ENCODE measurements around the gene EFNA1.
"Not testable (repeated sequence)": the region's sequence is repeated elsewhere in the genome, so short reads cannot be mapped to it uniquely, and the experiment has no call there.

The EFNA1 gene

GRCh38 chr1:155145491-155145890 lies 17.8 kb downstream of the EFNA1 start:
- no peak for DNase-seq (ENCODE audit: low read depth)

- DNase-seq (ENCODE audit: low read depth): not testable (repeated sequence)
Observed at GRCh38 chr1:155155996-155156643, 28.4 kb downstream of the EFNA1 start.

- no peak for DNase-seq (ENCODE audit: low read depth)
Observed at GRCh38 chr1:155158991-155159390, 31.3 kb downstream of the EFNA1 start.

DNA sequence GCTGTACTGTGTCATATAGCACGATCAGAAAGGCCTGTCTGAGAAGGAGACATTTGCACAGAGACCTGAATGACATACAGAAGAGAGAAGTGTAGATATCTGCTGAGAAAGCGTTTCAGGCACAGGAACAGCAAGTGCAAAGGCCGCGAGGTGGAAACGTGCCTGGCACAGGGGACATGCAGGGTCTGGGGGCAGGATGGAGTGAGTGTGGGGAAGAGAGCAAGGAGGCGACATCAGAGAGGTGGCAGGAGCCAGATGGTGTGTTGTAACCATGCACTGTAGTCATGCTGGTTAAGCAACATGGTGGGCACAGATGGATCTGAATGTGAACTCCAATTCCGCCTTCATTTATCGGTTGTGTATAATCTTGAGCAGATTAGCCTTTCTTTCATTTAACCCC lies 32.5 kb downstream of the EFNA1 start:
- no peak for DNase-seq (ENCODE audit: low read depth)

GRCh38 chr1:155162631-155163030 lies 35.0 kb downstream of the EFNA1 start:
- not testable (repeated sequence) for DNase-seq (ENCODE audit: low read depth)

DNA sequence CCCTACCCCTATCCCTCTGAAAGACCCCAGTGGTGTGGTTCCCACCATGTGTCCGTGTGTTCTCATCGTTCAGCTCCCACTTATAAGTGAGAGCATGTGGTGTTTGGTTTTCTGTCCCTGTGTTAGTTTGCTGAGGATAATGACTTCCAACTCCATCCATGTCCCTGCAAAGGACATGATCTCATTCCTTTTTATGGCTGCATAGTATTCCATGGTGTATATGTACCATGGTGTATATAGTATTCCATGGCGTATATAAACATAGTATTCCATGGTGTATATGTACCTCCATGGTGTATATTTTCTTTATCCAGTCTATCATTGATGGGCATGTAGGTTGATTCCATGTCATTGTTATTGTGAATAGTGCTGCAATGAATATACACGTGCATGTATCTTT lies 36.1 kb downstream of the EFNA1 start:
- DNase-seq (ENCODE audit: low read depth): not testable (repeated sequence)

GRCh38 chr1:155164625-155165024 lies 36.9 kb downstream of the EFNA1 start:
- DNase-seq (ENCODE audit: low read depth): not testable (repeated sequence)

DNA sequence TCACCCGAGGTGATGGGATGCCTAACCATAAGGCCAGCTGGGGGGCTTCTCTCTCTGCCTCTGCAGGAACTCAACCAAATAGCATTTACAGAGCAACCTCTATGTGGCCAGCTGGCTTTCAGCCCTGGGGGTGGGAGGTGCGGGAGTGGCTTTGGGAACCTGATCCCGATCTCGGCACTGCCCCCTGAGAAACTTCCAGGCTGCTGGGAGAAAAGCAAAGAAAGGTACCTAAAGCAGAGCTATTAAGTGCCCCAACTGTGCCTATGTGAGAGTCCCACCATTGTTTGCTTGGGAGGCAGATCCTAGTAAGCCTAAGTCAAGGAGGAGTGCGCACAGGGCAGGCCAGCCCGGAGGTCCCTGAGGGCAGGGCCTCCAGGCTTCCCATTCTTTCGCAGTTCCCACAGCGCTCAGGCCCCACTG lies 38.4 kb downstream of the EFNA1 start:
- no peak for DNase-seq (ENCODE audit: low read depth)

- DNase-seq (ENCODE audit: low read depth): no peak
Observed at GRCh38 chr1:155166471-155167165, 38.9 kb downstream of the EFNA1 start.

- peak; percentile 60 for DNase-seq (ENCODE audit: low read depth)
Observed at GRCh38 chr1:155167166-155168104, 39.8 kb downstream of the EFNA1 start.

- not testable (repeated sequence) for DNase-seq (ENCODE audit: low read depth)
Observed at GRCh38 chr1:155168105-155168445, 40.4 kb downstream of the EFNA1 start.

- DNase-seq (ENCODE audit: low read depth): no peak
Observed at GRCh38 chr1:155168456-155169210, 41.0 kb downstream of the EFNA1 start.

DNA sequence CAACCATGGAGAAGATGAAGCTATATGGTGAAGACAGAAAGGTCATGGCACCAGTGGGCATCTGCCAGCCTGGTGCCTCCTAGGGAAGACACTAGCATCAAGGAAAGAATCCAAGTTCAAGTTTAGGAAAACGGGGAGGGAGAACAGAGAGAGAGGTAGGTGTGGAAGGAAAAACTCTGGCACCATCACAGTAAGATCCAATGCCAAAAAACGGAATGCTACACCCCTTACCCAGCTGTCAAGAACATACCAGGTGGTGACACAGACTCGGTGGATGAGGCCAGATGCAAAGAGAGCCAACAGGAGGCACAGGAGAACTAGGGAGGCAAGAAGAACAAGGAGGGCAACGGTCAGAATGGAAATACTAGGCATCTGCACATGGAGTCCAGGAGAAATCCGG lies 41.9 kb downstream of the EFNA1 start:
- DNase-seq (ENCODE audit: low read depth): no peak

DNA sequence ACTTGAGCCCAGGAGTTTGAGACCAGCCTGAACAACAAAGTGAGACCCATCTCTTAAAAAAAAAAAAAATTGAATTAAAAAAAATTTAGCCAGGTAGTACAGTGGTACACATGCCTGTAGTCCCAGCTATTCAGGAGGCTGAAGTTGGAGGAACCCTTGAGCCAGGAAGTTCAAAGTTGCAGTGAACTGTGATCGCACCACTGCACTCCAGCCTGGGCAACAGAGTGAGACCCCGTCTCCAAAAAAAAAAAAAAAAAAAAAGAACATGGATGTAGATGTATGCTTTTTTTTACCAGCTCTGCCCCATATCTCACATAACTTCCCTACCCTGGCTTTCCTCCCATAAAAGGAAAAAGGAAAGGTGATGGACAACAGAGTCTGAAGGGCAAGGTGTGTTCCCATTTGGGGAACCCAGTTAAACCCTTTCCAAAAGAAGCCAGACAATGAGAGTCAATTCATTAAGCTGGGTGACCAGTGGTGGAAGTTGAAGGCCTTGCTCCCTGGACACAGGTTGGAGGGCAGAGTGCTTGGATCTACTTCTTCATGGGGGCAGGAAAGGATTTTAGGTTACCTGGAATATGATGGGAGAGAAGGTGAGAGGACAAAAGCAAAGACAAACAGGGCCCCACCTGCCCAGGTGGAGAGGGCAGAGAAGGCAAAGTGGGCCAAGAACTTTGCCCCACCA lies 42.6 kb downstream of the EFNA1 start:
- DNase-seq (ENCODE audit: low read depth): no peak

- DNase-seq (ENCODE audit: low read depth): no peak
Observed at GRCh38 chr1:155170806-155171205, 43.1 kb downstream of the EFNA1 start.

DNA sequence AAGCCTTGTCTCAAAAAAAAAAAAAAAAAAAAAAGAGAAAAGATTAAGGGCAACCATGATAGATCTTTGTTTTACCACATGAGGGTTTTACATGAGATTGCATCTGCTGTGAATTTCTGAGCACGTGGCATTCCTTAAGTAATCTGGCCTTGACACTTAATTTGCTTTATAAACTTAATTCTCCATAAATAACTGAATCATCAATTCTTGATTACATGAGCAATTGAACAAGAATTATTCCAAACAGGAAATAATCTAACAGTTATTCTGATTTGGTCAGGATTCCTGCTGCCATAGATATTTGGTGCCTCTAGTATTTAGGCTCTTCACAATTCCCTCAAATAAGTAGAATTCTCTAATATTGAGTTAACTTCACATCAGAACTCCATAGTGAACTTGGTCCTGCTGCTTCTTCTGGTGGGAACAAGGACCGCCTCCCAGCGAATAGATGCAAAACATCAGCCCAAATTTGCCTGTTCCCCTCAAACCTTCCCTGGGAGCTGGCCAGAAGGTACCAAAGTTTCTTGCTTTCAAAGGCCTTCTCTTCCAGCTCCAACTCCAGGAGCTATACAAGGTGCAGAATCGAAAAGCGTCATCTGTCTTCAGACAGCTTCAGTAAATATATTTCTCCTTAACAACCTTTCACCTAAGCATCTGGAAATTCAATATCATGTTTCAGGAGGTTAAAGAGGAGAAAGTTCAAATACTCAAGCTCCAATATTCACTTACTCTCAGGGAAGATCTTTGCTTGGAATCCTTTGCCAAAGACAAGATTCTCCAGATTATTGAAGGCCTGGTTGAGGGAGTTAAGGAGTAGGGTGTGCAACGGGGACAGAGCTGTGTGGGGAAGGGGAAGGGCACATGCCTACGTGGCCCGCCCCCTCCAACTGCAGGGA lies 44.4 kb downstream of the EFNA1 start:
- no peak for DNase-seq (ENCODE audit: low read depth)

- peak; percentile 89 for DNase-seq (ENCODE audit: low read depth)
Observed at GRCh38 chr1:155172732-155173477, 45.2 kb downstream of the EFNA1 start, which contains the start of gene KRTCAP2. Gene KRTCAP2, minus strand, starts transcription at chr1:155173304. Its CDS starts 80 bp downstream, at chr1:155173224.

- DNase-seq (ENCODE audit: low read depth): peak; percentile 53
Observed at GRCh38 chr1:155173478-155174323, 46.0 kb downstream of the EFNA1 start, which contains the start of gene TRIM46. Gene TRIM46, plus strand, starts transcription at chr1:155173849. Its CDS starts 118 bp downstream, at chr1:155173967.

All from stimulated activated CD8-positive, alpha-beta memory T cell treated with anti-CD3 and anti-CD28 coated beads, Interleukin-12 subunit alpha, Interleukin-12 subunit beta, amount 100 ng/mL, for 4 hours (primary cell).